ENCODE measurements around the gene SRRM4.

DNA sequence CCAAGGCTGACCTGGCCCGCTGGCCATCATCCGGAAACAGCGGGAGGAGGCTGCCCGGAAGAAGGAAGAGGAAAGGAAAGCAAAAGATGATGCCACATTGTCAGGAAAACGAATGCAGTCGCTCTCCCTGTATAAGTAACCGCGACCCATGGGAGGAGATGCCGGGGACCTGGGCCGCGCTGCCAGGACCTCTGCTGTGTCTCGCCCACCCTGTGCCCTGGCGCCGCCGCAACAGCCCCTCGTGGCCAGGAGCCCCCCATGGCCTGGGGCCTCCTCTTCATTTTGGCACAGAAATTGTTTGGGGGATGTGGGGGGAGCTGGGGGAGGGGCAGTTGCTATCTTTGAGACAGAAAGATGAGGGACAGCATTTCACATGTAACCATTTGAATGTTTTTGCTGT, 213.9 kb downstream of the SRRM4 start:
- TF ChIP-seq FOXP4 (CRISPR knock-in tag; IDR thresholded peaks at IDR 0.05) (no peak), TCF7 (CRISPR knock-in tag; IDR thresholded peaks at IDR 0.05; ENCODE audit: low read depth) (no peak), ZNF281 (CRISPR knock-in tag; IDR thresholded peaks at IDR 0.05) (no peak), E2F1 (CRISPR knock-in tag; IDR thresholded peaks at IDR 0.05) (no peak), CTCF (IDR thresholded peaks at IDR 0.05) (no peak), GABPB1 (CRISPR knock-in tag; IDR thresholded peaks at IDR 0.05) (no peak), RELA (CRISPR knock-in tag; IDR thresholded peaks at IDR 0.05; ENCODE audit: borderline replicate concordance) (no peak), CBFB (CRISPR knock-in tag; IDR thresholded peaks at IDR 0.05; ENCODE audit: low read depth) (no peak), HMGA2 (CRISPR knock-in tag; IDR thresholded peaks at IDR 0.05) (no peak), CREB1 (CRISPR knock-in tag; IDR thresholded peaks at IDR 0.05) (no peak), AR (CRISPR knock-in tag; IDR thresholded peaks at IDR 0.05) (no peak), MAX (CRISPR knock-in tag; IDR thresholded peaks at IDR 0.05) (no peak), SP1 (CRISPR knock-in tag; conservative IDR thresholded peaks at IDR 0.05) (no peak)
- TF ChIP-seq, protein P1, sequence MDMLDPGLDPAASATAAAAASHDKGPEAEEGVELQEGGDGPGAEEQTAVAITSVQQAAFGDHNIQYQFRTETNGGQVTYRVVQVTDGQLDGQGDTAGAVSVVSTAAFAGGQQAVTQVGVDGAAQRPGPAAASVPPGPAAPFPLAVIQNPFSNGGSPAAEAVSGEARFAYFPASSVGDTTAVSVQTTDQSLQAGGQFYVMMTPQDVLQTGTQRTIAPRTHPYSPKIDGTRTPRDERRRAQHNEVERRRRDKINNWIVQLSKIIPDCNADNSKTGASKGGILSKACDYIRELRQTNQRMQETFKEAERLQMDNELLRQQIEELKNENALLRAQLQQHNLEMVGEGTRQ (CRISPR knock-in tag; IDR thresholded peaks at IDR 0.05) = no peak

All from WTC11 (cell line).